HG03460 (cell line): ENCODE data around the gene C11orf65.
"Not testable (repeated sequence)": the region's sequence is repeated elsewhere in the genome, so short reads cannot be mapped to it uniquely, and the experiment has no call there.

ENCODE experiments used
- ATAC-seq: cut with Tn5 transposase; IDR thresholded peaks from one replicate; pipeline ENCODE4 v1.9.1; 2021; ENCODE audit not compliant: unreplicated experiment

C11orf65 gene

GRCh38 chr11:108373505-108373904, 93.8 kb downstream of the C11orf65 start:
- ATAC-seq: not testable (repeated sequence)

- no peak for ATAC-seq
Observed at GRCh38 chr11:108370990-108371389, 96.3 kb downstream of the C11orf65 start.

GRCh38 chr11:108370315-108370714, 97.0 kb downstream of the C11orf65 start:
- ATAC-seq: no peak

GRCh38 chr11:108369064-108369463, 98.3 kb downstream of the C11orf65 start:
- no peak for ATAC-seq

GRCh38 chr11:108368134-108368533, 99.2 kb downstream of the C11orf65 start:
- ATAC-seq: no peak

GRCh38 chr11:108364159-108364558, 103.2 kb downstream of the C11orf65 start:
- ATAC-seq: no peak

GRCh38 chr11:108351468-108351867, 115.9 kb downstream of the C11orf65 start:
- no peak for ATAC-seq

- no peak for ATAC-seq
Observed at GRCh38 chr11:108346451-108346850, 120.9 kb downstream of the C11orf65 start.

GRCh38 chr11:108345767-108346166, 121.6 kb downstream of the C11orf65 start:
- no peak for ATAC-seq

GRCh38 chr11:108343714-108344113, 123.6 kb downstream of the C11orf65 start:
- no peak for ATAC-seq

- ATAC-seq: no peak
Observed at GRCh38 chr11:108341654-108342053, 125.7 kb downstream of the C11orf65 start.

GRCh38 chr11:108340973-108341372, 126.4 kb downstream of the C11orf65 start:
- ATAC-seq: no peak

- no peak for ATAC-seq
Observed at GRCh38 chr11:108338750-108339149, 128.6 kb downstream of the C11orf65 start.

- no peak for ATAC-seq
Observed at GRCh38 chr11:108333403-108333899, 133.9 kb downstream of the C11orf65 start.
